GM08714 (cell line): Measurements from ENCODE around the gene ZRANB2.
A peak's percentile ranks its signal among the peaks of the same experiment; 100 is the strongest.

Source experiments
- H3K4me3 ChIP-seq: fragments of 200-500 bp; sonication (Bioruptor generic); 2 replicates; pipeline ENCODE4 v1.5.1; 2014; ENCODE audit warnings: mild to moderate bottlenecking, low read length, inconsistent platforms
- ZNF274 ChIP-seq: IDR thresholded peaks from 2 replicates; pipeline ENCODE4 v1.6.1; 2012; ENCODE audit warnings: mild to moderate bottlenecking, low read depth, low read length

Gene ZRANB2, protein sequence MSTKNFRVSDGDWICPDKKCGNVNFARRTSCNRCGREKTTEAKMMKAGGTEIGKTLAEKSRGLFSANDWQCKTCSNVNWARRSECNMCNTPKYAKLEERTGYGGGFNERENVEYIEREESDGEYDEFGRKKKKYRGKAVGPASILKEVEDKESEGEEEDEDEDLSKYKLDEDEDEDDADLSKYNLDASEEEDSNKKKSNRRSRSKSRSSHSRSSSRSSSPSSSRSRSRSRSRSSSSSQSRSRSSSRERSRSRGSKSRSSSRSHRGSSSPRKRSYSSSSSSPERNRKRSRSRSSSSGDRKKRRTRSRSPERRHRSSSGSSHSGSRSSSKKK

DNA sequence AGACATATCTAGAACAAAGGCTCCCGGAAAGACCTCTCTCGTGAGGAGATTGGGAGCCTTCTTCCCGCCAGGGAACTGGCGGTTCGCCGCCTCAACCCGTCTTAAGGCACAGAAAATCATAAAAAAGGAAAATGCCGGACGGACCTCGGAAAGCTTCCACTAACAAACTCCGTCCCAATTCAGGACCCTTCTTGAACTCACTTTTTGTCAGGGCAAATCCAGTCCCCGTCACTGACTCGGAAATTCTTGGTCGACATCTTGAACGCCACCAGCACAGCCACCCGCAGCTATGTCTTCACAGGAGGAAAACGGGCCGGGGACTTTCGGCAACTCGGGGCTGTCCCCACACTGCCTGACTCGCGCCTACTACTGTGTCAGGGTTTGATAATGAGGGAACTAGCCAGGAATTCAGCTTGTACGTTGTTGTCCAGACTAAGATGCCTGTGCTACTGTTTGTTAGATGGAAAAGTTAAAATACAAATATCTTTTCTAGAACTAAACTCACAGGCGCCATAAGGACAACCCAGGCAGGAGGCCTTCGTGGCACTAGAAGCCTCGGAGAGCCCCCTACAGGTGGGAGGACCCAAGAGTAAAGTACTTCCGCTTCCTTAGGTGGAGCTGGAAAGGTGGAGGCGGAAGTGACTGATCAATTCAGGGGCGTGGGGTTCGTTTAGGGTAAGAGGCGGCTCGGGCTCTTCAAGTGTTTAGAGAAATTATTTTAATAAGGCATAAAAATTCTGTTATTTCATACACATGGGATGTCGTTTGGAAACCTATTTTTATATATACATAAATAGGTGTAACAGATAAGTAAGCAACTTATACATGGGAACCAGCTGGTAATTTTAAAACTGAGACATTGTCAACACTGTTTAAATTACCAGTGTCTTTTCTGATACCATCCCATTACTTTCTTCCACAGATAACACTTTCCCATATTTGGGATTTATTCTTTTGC, at the start of gene ZRANB2:
Gene ZRANB2 (minus strand): TSS at position 297 of the 958 bp plus-strand sequence. CDS start 40 bp downstream, at position 257.
- peak within 1 kb of the TSS; percentile 98 for H3K4me3 ChIP-seq
- TF ChIP-seq ZNF274: no peak

DNA sequence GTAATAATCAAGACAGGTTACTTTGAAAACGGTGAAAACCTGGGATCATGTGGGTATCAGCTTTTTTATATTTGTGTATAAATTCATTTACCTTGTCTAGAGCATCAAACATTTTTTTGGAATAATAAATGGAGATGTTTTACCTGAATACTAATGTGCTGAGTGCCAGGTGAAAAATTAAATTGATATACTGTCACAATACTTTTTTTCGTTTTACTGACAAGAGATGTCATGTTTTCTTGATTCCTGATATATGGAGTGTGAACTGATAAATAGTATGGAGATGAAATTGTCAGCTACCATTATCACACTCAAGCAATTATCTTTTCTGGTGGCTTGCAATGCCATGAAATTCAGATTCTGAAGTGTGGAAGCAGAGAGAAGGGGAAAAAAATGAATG, 47.2 kb upstream of the ZRANB2 start:
- no peak overlapping the region for H3K4me3 ChIP-seq
- TF ChIP-seq ZNF274: no peak

DNA sequence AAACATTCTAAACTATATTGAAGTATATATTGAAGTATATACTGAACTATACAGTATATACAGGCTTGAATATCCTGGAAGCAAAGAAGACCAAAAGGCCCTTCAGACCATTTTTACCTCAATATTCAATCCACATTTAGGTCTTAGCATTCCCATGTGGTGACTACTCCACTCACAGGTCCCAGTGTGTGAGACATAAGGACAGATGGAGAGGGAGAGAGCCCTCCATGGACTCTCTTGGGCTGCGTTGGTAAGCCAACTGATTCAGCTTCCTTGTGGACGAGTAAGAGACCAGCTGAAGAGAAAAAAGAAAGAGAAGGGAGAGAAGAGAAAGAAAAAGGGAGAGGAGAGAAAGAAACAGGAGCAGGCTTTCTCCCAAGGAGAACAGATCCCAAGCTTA, 37.3 kb upstream of the ZRANB2 start:
- no peak for TF ChIP-seq ZNF274
- no peak overlapping the region for H3K4me3 ChIP-seq

DNA sequence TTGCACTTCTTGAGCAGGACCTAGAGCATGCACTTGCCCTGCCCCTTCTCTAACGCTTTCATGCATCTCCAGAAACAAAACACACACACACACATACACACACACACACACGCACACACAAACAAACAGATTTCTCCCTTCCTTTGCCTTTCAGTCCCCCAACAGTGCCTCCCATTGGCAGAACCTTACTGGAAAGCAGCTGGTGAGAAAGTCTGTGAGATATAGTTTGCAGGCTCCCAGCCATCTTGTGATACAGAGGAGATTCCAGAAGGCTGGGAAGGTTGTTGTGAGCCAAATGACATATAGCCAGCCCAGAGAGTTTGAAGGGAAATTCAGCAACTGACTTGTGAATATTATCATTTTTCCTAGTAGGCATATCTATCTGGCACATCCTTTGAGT, 35.9 kb upstream of the ZRANB2 start:
- TF ChIP-seq ZNF274: no peak

DNA sequence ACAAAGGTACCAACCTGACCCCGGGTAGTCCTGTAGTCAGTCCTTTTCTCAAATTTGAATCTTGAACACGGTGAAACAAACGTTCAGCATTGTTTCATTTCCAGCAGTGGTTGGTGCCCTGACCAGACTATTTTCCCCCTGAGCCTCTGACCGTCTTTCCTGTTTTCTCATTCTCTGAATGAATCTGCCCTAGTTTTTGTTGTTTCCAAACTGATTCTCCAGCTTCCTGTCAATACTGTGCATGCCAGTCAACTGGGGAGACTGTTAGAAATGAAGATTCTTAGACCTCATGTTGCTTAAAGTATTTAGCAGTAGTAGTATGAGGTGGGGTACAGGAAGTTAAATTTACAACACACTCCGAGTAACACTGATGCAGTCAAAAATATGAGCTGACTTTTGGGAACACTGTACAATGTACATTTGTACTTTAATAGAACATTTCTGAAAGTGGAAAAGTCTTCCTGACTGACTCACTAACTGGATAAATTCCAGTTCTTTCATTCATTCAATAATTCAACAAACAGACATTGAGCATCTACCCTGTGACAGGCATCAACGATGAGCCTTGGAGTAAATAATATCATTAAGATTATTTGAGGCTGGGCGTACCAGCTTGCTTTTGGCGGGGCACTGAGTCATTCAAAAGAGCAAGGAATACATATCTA, 26.0 kb upstream of the ZRANB2 start:
- no peak overlapping the region for H3K4me3 ChIP-seq
- no peak for TF ChIP-seq ZNF274

More for the DNA sequence above, 35.9 kb upstream of the ZRANB2 start:
- no peak overlapping the region for H3K4me3 ChIP-seq

GRCh38 chr1:71104417-71104816, 23.6 kb upstream of the ZRANB2 start:
- H3K4me3 ChIP-seq: no peak overlapping the region
- TF ChIP-seq ZNF274: no peak

GRCh38 chr1:71101839-71102376, 21.1 kb upstream of the ZRANB2 start:
- no peak overlapping the region for H3K4me3 ChIP-seq
- no peak for TF ChIP-seq ZNF274

- no peak overlapping the region for H3K4me3 ChIP-seq
- TF ChIP-seq ZNF274: no peak
Observed at GRCh38 chr1:71097428-71097827, 16.6 kb upstream of the ZRANB2 start.

GRCh38 chr1:71094913-71095312, 14.1 kb upstream of the ZRANB2 start:
- no peak overlapping the region for H3K4me3 ChIP-seq
- no peak for TF ChIP-seq ZNF274

- H3K4me3 ChIP-seq: no peak overlapping the region
- TF ChIP-seq ZNF274: no peak
Observed at GRCh38 chr1:71093938-71094337, 13.1 kb upstream of the ZRANB2 start.

DNA sequence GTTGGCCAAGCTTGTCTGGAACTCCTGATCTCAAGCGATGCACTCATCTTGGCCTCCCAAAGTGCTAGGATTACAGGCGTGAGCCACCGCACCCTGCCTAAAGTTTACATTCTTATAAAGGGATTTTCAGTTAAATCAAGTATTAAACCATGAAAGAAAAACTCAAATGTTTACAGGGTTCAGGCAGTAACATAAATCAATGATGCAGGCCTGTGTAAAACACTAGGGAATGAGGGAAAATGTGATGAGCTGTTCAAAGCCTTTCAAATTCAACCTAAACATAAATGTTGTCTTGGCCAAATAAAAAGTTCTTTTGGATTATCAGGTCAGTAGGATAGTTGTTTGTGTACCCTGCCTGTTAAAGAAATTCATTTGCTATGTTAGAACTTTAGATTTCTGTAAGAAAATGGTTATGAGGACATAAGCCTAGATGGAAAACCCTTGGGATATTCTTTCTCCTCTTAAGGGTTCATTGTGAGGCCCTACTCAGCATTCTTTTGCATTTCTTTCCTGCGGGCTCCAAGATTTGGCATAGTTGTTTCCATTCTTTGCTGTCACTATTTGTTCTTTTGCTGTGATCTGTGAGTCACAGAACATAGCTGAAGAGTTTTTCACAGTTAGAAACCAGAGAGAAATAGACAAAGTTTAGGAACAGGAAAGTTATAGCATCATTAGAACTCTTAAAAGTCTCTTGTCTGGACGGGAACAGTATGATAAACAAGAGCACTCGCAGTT, 8.9 kb upstream of the ZRANB2 start:
- no peak for TF ChIP-seq ZNF274
- no peak overlapping the region for H3K4me3 ChIP-seq

GRCh38 chr1:71088645-71089287, 7.9 kb upstream of the ZRANB2 start:
- no peak overlapping the region for H3K4me3 ChIP-seq
- TF ChIP-seq ZNF274: no peak

- no peak for TF ChIP-seq ZNF274
- no peak overlapping the region for H3K4me3 ChIP-seq
Observed at GRCh38 chr1:71087713-71088112, 6.9 kb upstream of the ZRANB2 start.

- H3K4me3 ChIP-seq: no peak overlapping the region
- TF ChIP-seq ZNF274: no peak
Observed at GRCh38 chr1:71087060-71087459, 6.2 kb upstream of the ZRANB2 start.
